A549 (cell line): ENCODE measurements around the gene DEPDC1B.

Experiments
- CEBPB ChIP-seq, 2 experiments: fragments of >200 bp in 1 of 2; sonication (Bioruptor Twin) in 1 of 2; formaldehyde crosslinking in 1 of 2; IDR thresholded peaks; 2 replicates each; pipeline ENCODE4 v1.6.1; 2012 to 2016
- FOSB ChIP-seq: fragments of 250-450 bp; sonication (Bioruptor Pico); IDR thresholded peaks from 2 replicates; pipeline ENCODE4 v1.5.0; 2020; ENCODE audit warnings: mild to moderate bottlenecking, moderate library complexity
- HEYL ChIP-seq: fragments of 250-450 bp; sonication (Bioruptor Pico); IDR thresholded peaks from 2 replicates; pipeline ENCODE4 v1.8.0; 2021; ENCODE audit warnings: mild to moderate bottlenecking, moderate library complexity
- HOXA7 ChIP-seq: fragments of 250-450 bp; sonication (Bioruptor Pico); IDR thresholded peaks from 2 replicates; pipeline ENCODE4 v1.5.0; 2020; ENCODE audit warnings: mild to moderate bottlenecking, moderate library complexity
- JUN ChIP-seq, 2 experiments: fragments of >200 bp; sonication (Bioruptor Twin); formaldehyde crosslinking; IDR thresholded peaks; 2 replicates in 1 of 2; 3 replicates in 1 of 2; pipeline ENCODE4 v1.6.1; 2016 to 2017
- KDM1A ChIP-seq: fragments of 200-600 bp; sonication (generic); IDR thresholded peaks from 2 replicates; pipeline ENCODE4 v1.6.1; 2016; ENCODE audit warnings: low read depth, mild to moderate bottlenecking
- MAZ ChIP-seq: fragments of 150-350 bp; IDR thresholded peaks from 2 replicates; pipeline ENCODE4 v1.6.1; 2014; ENCODE audit warnings: antibody characterized with exemption, low read depth, low read length, borderline replicate concordance
- POLR2A ChIP-seq: IDR thresholded peaks from 2 replicates; pipeline ENCODE4 v1.6.1; 2012; ENCODE audit warnings: mild to moderate bottlenecking, low read length
- RARB ChIP-seq: fragments of 250-450 bp; sonication (Bioruptor Pico); IDR thresholded peaks from 2 replicates; pipeline ENCODE4 v1.8.0; 2021; ENCODE audit warnings: mild to moderate bottlenecking, moderate library complexity
- RCOR1 ChIP-seq: fragments of 150-350 bp; IDR thresholded peaks from 2 replicates; pipeline ENCODE4 v1.6.1; 2014; ENCODE audit warnings: antibody characterized with exemption, low read length, low read depth
- TF ChIP-seq, protein P1 (sequence below): IDR thresholded peaks from 2 replicates; pipeline ENCODE4 v1.6.1; 2012; ENCODE audit warnings: low read depth, borderline replicate concordance
- TF ChIP-seq, protein P2 (sequence below): fragments of 200-600 bp; sonication (generic); IDR thresholded peaks from 2 replicates; pipeline ENCODE4 v1.6.1; 2016; ENCODE audit warnings: antibody characterized with exemption, mild to moderate bottlenecking, moderate library complexity
- TF ChIP-seq, protein P3 (sequence below): fragments of >200 bp; sonication (Bioruptor Twin); formaldehyde crosslinking; IDR thresholded peaks from 3 replicates; pipeline ENCODE4 v1.5.1; 2016

DNA sequence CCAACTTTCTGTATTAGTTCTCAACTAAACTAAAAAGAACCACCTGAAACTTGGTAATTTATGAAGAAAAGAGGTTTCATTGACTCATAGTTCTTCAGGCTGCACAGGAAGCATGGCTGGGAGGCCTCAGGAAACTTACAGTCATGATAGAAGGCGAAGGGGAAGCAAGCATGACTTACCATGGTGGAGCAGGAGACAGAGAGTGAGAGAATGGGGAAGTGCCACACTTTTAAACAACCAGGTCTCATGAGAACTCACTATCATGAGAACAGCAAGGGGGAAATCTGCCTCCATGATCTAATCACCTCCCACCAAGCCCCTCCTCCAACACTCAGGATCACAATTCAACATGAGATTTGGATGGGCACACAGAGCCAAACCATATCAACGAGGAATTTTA lies 123.5 kb downstream of the DEPDC1B start:
- no peak for TF ChIP-seq CEBPB (IDR thresholded peaks at IDR 0.05)
- TF ChIP-seq, protein P1, sequence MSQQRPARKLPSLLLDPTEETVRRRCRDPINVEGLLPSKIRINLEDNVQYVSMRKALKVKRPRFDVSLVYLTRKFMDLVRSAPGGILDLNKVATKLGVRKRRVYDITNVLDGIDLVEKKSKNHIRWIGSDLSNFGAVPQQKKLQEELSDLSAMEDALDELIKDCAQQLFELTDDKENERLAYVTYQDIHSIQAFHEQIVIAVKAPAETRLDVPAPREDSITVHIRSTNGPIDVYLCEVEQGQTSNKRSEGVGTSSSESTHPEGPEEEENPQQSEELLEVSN: no peak
- TF ChIP-seq HEYL (CRISPR knock-in tag): no peak
- TF ChIP-seq, protein P2, sequence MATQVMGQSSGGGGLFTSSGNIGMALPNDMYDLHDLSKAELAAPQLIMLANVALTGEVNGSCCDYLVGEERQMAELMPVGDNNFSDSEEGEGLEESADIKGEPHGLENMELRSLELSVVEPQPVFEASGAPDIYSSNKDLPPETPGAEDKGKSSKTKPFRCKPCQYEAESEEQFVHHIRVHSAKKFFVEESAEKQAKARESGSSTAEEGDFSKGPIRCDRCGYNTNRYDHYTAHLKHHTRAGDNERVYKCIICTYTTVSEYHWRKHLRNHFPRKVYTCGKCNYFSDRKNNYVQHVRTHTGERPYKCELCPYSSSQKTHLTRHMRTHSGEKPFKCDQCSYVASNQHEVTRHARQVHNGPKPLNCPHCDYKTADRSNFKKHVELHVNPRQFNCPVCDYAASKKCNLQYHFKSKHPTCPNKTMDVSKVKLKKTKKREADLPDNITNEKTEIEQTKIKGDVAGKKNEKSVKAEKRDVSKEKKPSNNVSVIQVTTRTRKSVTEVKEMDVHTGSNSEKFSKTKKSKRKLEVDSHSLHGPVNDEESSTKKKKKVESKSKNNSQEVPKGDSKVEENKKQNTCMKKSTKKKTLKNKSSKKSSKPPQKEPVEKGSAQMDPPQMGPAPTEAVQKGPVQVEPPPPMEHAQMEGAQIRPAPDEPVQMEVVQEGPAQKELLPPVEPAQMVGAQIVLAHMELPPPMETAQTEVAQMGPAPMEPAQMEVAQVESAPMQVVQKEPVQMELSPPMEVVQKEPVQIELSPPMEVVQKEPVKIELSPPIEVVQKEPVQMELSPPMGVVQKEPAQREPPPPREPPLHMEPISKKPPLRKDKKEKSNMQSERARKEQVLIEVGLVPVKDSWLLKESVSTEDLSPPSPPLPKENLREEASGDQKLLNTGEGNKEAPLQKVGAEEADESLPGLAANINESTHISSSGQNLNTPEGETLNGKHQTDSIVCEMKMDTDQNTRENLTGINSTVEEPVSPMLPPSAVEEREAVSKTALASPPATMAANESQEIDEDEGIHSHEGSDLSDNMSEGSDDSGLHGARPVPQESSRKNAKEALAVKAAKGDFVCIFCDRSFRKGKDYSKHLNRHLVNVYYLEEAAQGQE: no peak
- no peak for TF ChIP-seq FOSB (CRISPR knock-in tag)
- TF ChIP-seq KDM1A: no peak
- TF ChIP-seq, protein P3, sequence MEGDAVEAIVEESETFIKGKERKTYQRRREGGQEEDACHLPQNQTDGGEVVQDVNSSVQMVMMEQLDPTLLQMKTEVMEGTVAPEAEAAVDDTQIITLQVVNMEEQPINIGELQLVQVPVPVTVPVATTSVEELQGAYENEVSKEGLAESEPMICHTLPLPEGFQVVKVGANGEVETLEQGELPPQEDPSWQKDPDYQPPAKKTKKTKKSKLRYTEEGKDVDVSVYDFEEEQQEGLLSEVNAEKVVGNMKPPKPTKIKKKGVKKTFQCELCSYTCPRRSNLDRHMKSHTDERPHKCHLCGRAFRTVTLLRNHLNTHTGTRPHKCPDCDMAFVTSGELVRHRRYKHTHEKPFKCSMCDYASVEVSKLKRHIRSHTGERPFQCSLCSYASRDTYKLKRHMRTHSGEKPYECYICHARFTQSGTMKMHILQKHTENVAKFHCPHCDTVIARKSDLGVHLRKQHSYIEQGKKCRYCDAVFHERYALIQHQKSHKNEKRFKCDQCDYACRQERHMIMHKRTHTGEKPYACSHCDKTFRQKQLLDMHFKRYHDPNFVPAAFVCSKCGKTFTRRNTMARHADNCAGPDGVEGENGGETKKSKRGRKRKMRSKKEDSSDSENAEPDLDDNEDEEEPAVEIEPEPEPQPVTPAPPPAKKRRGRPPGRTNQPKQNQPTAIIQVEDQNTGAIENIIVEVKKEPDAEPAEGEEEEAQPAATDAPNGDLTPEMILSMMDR: no peak
- TF ChIP-seq HOXA7: no peak
- no peak for TF ChIP-seq JUN (IDR thresholded peaks at IDR 0.05)
- TF ChIP-seq RARB (CRISPR knock-in tag): no peak
- TF ChIP-seq POLR2A: no peak
- no peak for TF ChIP-seq MAZ
- TF ChIP-seq RCOR1: no peak
